ENCODE measurements around the gene WDR75. TPM values are rescaled to one million over a fixed set of nuclear protein-coding genes. Genes with fewer than 3 reads are reported as not detected.

The WDR75 gene
- polyA plus RNA-seq, 5 donors, result 44.9 to 73.7 (median 58.7) TPM

Other genes with a start within 250 kb of the WDR75 start
- gene SLC40A1, start 139.3 kb downstream of the WDR75 start, polyA plus RNA-seq (ENCODE audit: insufficient read depth in 1 of 5, insufficient read length in 5 of 5, low replicate concordance in 1 of 5), result 100 to 1,000 TPM; 159 to 249 (median 227) TPM
- 10 to 100 TPM; 48.9 to 71.3 (median 64.5) TPM for gene ASNSD1, start 220.0 kb downstream of the WDR75 start, polyA plus RNA-seq (ENCODE audit: insufficient read depth in 1 of 5, insufficient read length in 5 of 5, low replicate concordance in 1 of 5)
- gene ANKAR, start 233.2 kb downstream of the WDR75 start, polyA plus RNA-seq (ENCODE audit: insufficient read depth in 1 of 5, insufficient read length in 5 of 5, low replicate concordance in 1 of 5), result 10 to 100 TPM; 10.3 to 26.3 (median 21.1) TPM

Data from right lung (tissue), 5 donors.